Spleen (tissue), 11 donors: Measurements from ENCODE around the gene INPP4B. TPM values are rescaled to one million over a fixed set of nuclear protein-coding genes. Genes with fewer than 3 reads are reported as not detected.
"Not testable (repeated sequence)": the region's sequence is repeated elsewhere in the genome, so short reads cannot be mapped to it uniquely, and the experiment has no call there.

Source experiments
- DNase-seq: peaks from one replicate; pipeline ENCODE4 v3.0.0-alpha.2; 2020
- H3K27ac ChIP-seq, 8 donors: fragments of 200-600 bp; sonication (generic) in 7 of 8; 1 replicate in 4 of 8; 2 replicates in 4 of 8; pipeline versions ENCODE4 v1.5.0 to v1.8.0; 2016 to 2021; ENCODE audit warnings: inconsistent platforms in 4 of 8, mild to moderate bottlenecking in 4 of 8, moderate library complexity in 1 of 8
- H3K27me3 ChIP-seq, 7 donors: fragments of 200-600 bp; sonication (generic) in 6 of 7; replicated peaks in 1 of 7; 1 replicate in 4 of 7; 2 replicates in 3 of 7; pipeline versions ENCODE4 v1.5.0 to v1.8.0; 2016 to 2021; ENCODE audit warnings: inconsistent platforms in 3 of 7, mild to moderate bottlenecking in 1 of 7
- H3K36me3 ChIP-seq, 6 donors: fragments of 200-600 bp; sonication (generic) in 5 of 6; 1 replicate in 4 of 6; 2 replicates in 2 of 6; pipeline versions ENCODE4 v1.5.0 to v1.8.0; 2016 to 2021; ENCODE audit warnings: inconsistent platforms in 2 of 6
- H3K4me1 ChIP-seq, 6 donors: fragments of 200-600 bp; sonication (generic) in 5 of 6; 1 replicate in 3 of 6; 2 replicates in 3 of 6; pipeline versions ENCODE4 v1.5.0 to v1.8.0; 2016 to 2021; ENCODE audit warnings: inconsistent platforms in 3 of 6
- H3K4me3 ChIP-seq, 8 donors: fragments of 200-600 bp; sonication (generic) in 7 of 8; 1 replicate in 4 of 8; 2 replicates in 4 of 8; pipeline versions ENCODE4 v1.5.0 to v1.8.0; 2016 to 2021; ENCODE audit warnings: inconsistent platforms in 4 of 8, mild to moderate bottlenecking in 4 of 8, moderate library complexity in 2 of 8
- H3K9me3 ChIP-seq, 8 donors: fragments of 200-600 bp; sonication (generic) in 7 of 8; 1 replicate in 4 of 8; 2 replicates in 4 of 8; pipeline versions ENCODE4 v1.5.0 to v1.8.0; 2016 to 2021; ENCODE audit warnings: inconsistent platforms in 4 of 8
- POLR2A ChIP-seq, 3 donors: fragments of 450-650 bp; IDR thresholded peaks; one replicate each; pipeline ENCODE4 v1.5.1; 2017; ENCODE audit warnings: antibody characterized with exemption in 3 of 3, mild to moderate bottlenecking in 1 of 3
- POLR2AphosphoS5 ChIP-seq, 3 donors: sonication (generic); formaldehyde crosslinking; IDR thresholded peaks; one replicate each; pipeline ENCODE4 v1.5.1; 2017; ENCODE audit warnings: antibody characterized with exemption in 3 of 3
- WGBS, 5 donors: extraction: QIAGEN DNeasy Blood & Tissue Kit in 3 of 5; methylation state at CpG; one replicate each; pipeline versions ENCODE4 v1.1.5 to v1.1.7; 2013 to 2018; 5-methylcytosine and 5-hydroxymethylcytosine counted together
- intact Hi-C: fragments of 100-400 bp; cut with DNase I; formaldehyde crosslinking; loops from one replicate; pipeline ENCODE4 v1.15.0; 2023; ENCODE audit warnings: low total_unique reads
- polyA plus RNA-seq, 3 donors: library from polyadenylated mRNA; stranded (reverse); fragments of 200-250 nt; gene quantifications; one replicate each; pipeline ENCODE4 v1.2.1, GENCODE V29; 2013
- total RNA-seq, 7 donors: library from RNA; depleted of rRNA in 3 of 7; stranded (reverse); fragments of >200 nt in 3 of 7; fragmentation: NEBNext Ultra II Directional in 4 of 7; extraction: Animal tissue kit (Norgen Biotek cat#: 25700) in 4 of 7; gene quantifications; one replicate each; pipeline versions ENCODE4 v1.1.0 to v1.2.1, GENCODE V29; 2016 to 2021
- TF ChIP-seq, protein P1 (sequence below), 11 experiments: fragments of 200-600 bp in 7 of 11; fragments of 450-650 bp in 4 of 11; sonication (generic) in 4 of 11; IDR thresholded peaks in 8 of 11; conservative IDR thresholded peaks in 3 of 11; 1 replicate in 7 of 11; 2 replicates in 4 of 11; pipeline versions ENCODE4 v1.4.0 to v1.8.0; 2016 to 2021; ENCODE audit warnings: antibody characterized with exemption in 11 of 11, inconsistent platforms in 4 of 11, mild to moderate bottlenecking in 1 of 11
- donor health status: healthy with polysubstance abuse.
- donor health status: DM: no; HTN: no; CAD: no; lungs with moderate emphysema.
- donor health status: DM: no; HTN: no; CAD: no.
- donor health status: Bipolar disorder and iron deficiency.
- donor health status: healthy.
- donor health status: DM: no; HTN: no; CAD: no.
- donor health status: DM: yes; HTN: yes; CAD: no.

Gene INPP4B
- total and polyA plus RNA-seq, 10 donors: 0.78 to 31.6 (median 26.8) TPM

DNA sequence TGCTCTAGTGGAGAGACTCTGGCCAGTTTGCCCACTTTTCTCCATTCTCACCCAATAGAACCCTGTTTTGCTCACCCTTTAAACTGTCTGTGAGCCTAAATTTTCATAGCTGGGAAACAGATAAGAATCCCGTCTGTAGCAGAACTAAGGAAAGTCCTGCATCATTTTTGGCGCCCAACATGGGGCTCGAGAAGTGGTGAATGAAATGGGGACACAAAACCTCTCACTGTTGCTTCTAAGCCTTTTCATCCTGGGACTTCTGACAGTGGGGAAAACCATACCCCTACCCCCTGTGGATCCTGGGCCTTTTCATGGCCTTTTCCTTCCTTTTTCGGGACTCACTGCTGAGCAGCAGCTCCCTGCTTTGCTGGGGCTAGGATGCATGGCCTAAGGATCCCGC lies 189.9 kb downstream of the INPP4B start:
- Histone ChIP-seq H3K4me1 (no peaks in the 10 kb centered on the region), H3K36me3 (no peaks in the 10 kb centered on the region), H3K27ac (no peak overlapping the region), H3K9me3 (peaks cover 15 to 100% (median 96%) of the 10 kb centered on the region in 8 donors), H3K27me3 (no peaks in the 10 kb centered on the region), H3K4me3 (no peak overlapping the region)
- intact Hi-C loops: no loop called here
- 84 to 96% (median 92%) methylated on average over 5 of the region's 5 CpGs for WGBS, 5 donors
- TF ChIP-seq, protein P1, sequence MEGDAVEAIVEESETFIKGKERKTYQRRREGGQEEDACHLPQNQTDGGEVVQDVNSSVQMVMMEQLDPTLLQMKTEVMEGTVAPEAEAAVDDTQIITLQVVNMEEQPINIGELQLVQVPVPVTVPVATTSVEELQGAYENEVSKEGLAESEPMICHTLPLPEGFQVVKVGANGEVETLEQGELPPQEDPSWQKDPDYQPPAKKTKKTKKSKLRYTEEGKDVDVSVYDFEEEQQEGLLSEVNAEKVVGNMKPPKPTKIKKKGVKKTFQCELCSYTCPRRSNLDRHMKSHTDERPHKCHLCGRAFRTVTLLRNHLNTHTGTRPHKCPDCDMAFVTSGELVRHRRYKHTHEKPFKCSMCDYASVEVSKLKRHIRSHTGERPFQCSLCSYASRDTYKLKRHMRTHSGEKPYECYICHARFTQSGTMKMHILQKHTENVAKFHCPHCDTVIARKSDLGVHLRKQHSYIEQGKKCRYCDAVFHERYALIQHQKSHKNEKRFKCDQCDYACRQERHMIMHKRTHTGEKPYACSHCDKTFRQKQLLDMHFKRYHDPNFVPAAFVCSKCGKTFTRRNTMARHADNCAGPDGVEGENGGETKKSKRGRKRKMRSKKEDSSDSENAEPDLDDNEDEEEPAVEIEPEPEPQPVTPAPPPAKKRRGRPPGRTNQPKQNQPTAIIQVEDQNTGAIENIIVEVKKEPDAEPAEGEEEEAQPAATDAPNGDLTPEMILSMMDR (IDR thresholded peaks at IDR 0.05 in 8 of 11, conservative IDR thresholded peaks at IDR 0.05 in 3 of 11): no peak
- TF ChIP-seq POLR2AphosphoS5 (IDR thresholded peaks at IDR 0.05): no peak
- no peak for TF ChIP-seq POLR2A (IDR thresholded peaks at IDR 0.05)
- no peak for DNase-seq

DNA sequence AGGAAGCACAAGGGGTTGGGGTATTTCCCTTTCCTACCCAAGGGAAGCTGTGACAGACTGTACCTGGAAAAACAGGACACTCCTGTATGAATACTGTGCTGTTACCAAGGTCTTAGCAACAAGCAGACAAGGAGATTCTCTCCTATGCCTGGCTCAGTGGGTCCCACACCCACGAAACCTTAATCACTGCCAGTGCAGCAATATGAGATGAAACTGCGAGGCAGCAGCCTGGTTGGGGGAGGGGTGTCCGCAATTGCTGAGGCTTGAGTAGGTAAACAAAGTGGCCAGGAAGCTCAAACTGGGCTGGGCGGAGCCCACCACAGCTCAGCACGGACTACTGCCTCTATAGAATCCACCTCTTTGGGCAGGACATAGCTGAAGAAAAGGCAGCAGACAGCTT lies 197.7 kb downstream of the INPP4B start:
- DNase-seq: no peak
- Histone ChIP-seq H3K9me3 (peaks cover 0 to 63% (median 44%) of the 10 kb centered on the region in 8 donors), H3K27ac (no peak overlapping the region), H3K36me3 (no peaks in the 10 kb centered on the region), H3K27me3 (no peaks in the 10 kb centered on the region), H3K4me3 (no peak overlapping the region), H3K4me1 (peaks cover 0 to 6% (median 0%) of the 10 kb centered on the region in 6 donors)
- intact Hi-C loops: no loop called here
- no peak for TF ChIP-seq POLR2A (IDR thresholded peaks at IDR 0.05)
- TF ChIP-seq, protein P1 (IDR thresholded peaks at IDR 0.05 in 8 of 11, conservative IDR thresholded peaks at IDR 0.05 in 3 of 11): no peak
- no peak for TF ChIP-seq POLR2AphosphoS5 (IDR thresholded peaks at IDR 0.05)
- 83 to 96% (median 92%) methylated on average over 5 of the region's 5 CpGs for WGBS, 5 donors

DNA sequence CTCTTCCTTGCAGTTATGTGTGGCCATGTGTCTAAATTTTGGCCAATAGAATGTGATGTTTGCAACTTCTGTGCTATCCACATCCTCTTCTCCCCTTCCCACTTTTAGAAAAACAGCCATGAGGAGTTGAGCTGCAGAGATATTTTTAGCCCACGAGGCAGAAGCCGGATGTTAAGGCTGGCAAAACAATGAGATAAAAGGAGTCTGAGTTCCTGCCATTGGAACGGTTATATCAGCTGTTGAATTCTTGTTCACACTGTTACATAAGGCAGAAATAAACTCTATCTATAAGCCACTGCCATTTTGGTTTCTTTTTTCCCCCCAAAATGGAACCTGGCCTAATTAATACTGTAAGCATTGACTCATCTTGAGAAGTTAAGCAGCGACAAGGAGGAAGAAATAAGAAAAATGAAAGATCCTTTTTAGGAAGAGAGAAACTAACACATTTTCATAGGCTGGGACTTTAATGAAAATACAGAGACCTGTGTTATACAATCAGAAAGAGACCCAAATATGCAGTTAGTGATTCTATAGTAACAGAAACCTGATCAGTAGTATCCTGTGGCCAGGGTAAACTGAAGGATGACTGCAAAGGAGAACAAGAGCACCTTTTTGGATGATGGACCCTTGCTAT lies 200.5 kb downstream of the INPP4B start:
- no peak for TF ChIP-seq POLR2A (IDR thresholded peaks at IDR 0.05)
- TF ChIP-seq POLR2AphosphoS5 (IDR thresholded peaks at IDR 0.05): no peak
- TF ChIP-seq, protein P1 (IDR thresholded peaks at IDR 0.05 in 8 of 11, conservative IDR thresholded peaks at IDR 0.05 in 3 of 11): no peak
- Histone ChIP-seq H3K27me3 (no peaks in the 10 kb centered on the region), H3K4me3 (no peak overlapping the region), H3K9me3 (peaks cover 0 to 38% (median 19%) of the 10 kb centered on the region in 8 donors), H3K27ac (no peak overlapping the region), H3K36me3 (no peaks in the 10 kb centered on the region), H3K4me1 (peaks cover 0 to 6% (median 0%) of the 10 kb centered on the region in 6 donors)
- intact Hi-C loops: no loop called here
- DNase-seq: no peak
- WGBS, 5 donors: 22 to 37% (median 32%) methylated on average over 4 of the region's 4 CpGs

DNA sequence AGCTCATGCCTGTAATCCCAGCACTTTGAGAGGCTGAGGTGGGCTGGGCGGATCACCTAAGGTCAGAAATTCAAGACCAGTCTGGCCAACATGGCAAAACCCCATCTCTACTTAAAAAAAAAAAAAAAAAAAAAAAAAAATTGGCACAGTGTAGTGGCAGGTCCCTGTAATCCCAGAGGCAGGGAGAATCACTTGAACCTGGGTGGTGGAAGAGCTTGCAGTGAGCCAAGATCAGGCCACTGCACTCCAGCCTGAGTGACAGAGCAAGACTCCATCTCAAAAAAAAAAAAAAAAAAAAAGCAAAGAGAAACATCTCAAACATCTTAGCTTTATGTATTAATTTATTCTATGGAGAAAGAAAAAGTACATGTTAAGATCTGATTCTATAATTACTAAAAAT lies 201.5 kb downstream of the INPP4B start:
- not testable (repeated sequence) for H3K27ac ChIP-seq

More for the DNA sequence above, 201.5 kb downstream of the INPP4B start:
- H3K4me3 ChIP-seq, H3K4me1 ChIP-seq, H3K27me3 ChIP-seq, H3K36me3 ChIP-seq, intact Hi-C loops, DNase-seq: not testable (repeated sequence)
- peaks cover 0 to 29% (median 10%) of the 10 kb centered on the region in 8 donors for H3K9me3 ChIP-seq
- 81 to 100% (median 89%) methylated on average over 1 of the region's 1 CpG for WGBS, 5 donors
